ENCODE results near the gene PPP1R3D. TPM values are rescaled to one million over a fixed set of nuclear protein-coding genes. Genes with fewer than 3 reads are reported as not detected.

Gene PPP1R3D
- total RNA-seq, 1 donor from 2014 or later, result 3.2 TPM

DNA sequence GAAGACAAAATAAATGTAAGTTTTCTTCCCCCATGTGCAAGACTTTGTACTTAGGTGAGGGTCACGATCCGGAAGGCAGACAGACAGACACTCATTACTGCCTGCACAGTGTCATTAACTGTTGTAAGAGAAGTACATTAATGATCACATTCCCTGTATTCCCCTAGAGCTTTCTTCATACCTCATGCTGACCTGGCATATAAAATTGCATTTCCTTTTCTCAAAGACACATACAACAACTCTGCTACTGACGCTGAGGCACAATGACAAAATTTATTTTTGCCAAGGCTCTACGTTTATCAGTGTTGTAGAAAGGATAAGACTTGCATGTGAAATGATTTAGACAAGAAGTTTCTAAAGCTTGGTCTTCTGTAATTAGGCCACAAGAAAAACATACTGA lies 3.7 kb downstream of the PPP1R3D start:
- intact Hi-C loops (cut with DNase I), result loop anchor here (5.0 kb wide), 2 partner anchors 939 to 1044 kb away; no protein-coding TSS in a partner anchor
- no peaks in the 10 kb centered on the region for H3K27me3 ChIP-seq

DNA sequence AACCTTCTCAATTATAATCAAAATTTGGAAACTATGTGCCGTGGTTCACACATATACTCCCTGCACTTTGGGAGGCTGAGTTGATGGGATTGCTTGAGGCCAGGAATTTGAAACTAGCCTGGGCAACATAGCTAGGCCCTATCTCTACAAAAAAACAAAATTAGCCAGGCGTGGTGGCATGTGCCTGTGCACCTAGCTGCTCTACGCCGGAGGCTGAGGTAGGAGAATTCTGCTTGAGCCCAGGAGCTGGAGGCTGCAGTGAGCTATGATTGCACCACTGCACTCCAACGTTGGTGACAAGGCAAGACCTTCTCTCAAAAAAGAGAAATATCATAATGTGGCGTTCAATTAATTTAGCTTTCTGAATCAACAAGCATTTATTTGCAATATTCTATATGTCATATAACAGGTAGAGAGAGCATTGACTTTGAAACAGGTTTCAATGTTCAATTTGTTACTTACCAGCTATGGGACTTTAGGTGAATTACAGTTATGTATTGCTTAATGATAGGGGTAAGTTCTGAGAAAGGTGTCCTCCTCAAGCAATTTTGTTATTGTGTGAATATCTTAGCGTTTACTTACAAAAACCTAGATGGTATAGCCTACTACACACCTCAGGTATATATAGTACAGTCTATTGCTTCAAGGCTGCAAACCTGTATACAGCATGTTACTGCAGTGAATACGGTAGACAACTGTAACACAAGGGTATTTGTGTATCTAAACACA lies 4.5 kb downstream of the PPP1R3D start:
- Histone ChIP-seq H3K4me3 (no peak overlapping the region), H3K27ac (no peak overlapping the region), H3K27me3 (no peaks in the 10 kb centered on the region), H3K4me1 (peaks cover 17 to 18% of the 10 kb centered on the region in 2 donors), H3K9me3 (no peaks in the 10 kb centered on the region), H3K36me3 (peaks cover 0 to 3% of the 10 kb centered on the region in 2 donors)
- intact Hi-C loops (cut with DNase I), result loop anchor here (5.0 kb wide), 2 partner anchors 938 to 1043 kb away; no protein-coding TSS in a partner anchor
- TF ChIP-seq, protein P1, sequence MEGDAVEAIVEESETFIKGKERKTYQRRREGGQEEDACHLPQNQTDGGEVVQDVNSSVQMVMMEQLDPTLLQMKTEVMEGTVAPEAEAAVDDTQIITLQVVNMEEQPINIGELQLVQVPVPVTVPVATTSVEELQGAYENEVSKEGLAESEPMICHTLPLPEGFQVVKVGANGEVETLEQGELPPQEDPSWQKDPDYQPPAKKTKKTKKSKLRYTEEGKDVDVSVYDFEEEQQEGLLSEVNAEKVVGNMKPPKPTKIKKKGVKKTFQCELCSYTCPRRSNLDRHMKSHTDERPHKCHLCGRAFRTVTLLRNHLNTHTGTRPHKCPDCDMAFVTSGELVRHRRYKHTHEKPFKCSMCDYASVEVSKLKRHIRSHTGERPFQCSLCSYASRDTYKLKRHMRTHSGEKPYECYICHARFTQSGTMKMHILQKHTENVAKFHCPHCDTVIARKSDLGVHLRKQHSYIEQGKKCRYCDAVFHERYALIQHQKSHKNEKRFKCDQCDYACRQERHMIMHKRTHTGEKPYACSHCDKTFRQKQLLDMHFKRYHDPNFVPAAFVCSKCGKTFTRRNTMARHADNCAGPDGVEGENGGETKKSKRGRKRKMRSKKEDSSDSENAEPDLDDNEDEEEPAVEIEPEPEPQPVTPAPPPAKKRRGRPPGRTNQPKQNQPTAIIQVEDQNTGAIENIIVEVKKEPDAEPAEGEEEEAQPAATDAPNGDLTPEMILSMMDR (IDR thresholded peaks at IDR 0.05), result no peak
- no peak for DNase-seq (ENCODE audit: low spot score in 2 of 2)

More for the DNA sequence above, 3.7 kb downstream of the PPP1R3D start:
- Histone ChIP-seq H3K4me3 (no peak overlapping the region), H3K9me3 (no peaks in the 10 kb centered on the region), H3K4me1 (peaks cover 18 to 22% of the 10 kb centered on the region in 2 donors), H3K36me3 (peaks cover 0 to 3% of the 10 kb centered on the region in 2 donors), H3K27ac (no peak overlapping the region)
- TF ChIP-seq, protein P1 (IDR thresholded peaks at IDR 0.05), result no peak
- DNase-seq (ENCODE audit: low spot score in 2 of 2), result no peak

DNA sequence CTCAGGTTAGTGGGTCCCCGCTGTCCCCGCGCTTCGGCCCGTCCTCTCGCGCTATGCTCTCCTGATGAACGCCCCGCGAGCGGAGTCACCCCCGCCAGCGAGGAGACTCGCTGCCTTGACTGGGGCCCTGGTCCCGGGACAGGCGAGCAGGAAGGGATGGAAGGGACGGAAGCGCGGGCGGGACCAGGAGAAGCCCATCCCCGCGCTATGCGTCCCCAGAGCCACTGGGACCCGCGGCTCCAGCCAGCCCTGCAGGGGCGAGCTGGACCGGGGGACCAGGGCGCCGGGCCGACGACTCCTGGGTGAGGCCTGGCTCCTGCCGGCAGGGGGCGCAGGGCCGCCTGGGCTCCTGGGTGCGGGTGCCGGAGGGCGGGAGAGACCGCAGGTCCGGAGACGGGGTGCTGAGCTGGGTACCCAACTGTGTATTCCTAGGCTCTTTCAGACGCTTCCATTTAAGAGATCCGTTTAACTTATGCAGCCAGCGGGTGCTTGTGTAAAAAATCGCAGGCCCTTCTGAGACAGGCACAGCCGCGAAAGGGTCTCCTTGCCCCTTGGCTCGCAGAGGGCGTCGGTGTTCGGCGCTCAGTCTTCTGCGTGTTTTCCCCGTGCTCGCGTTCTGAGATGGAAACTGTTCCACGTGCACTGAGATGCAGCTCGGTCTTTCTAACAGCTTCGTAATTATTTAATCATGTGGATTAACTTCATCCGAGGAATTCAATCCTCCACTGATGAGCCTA lies 6.1 kb downstream of the PPP1R3D start:
- Histone ChIP-seq H3K4me1 (peaks cover 15% of the 10 kb centered on the region in 2 donors), H3K9me3 (no peaks in the 10 kb centered on the region), H3K27me3 (no peaks in the 10 kb centered on the region), H3K27ac (peak overlapping the region; percentile 64 to 85), H3K36me3 (peaks cover 0 to 3% of the 10 kb centered on the region in 2 donors), H3K4me3 (peak overlapping the region; percentile 63 to 94)
- intact Hi-C loops (cut with DNase I), result no loop called here
- TF ChIP-seq, protein P1 (IDR thresholded peaks at IDR 0.05), result peak; percentile 88 to 98 (median 97)
- peak in 1 of 2 donors; percentile 90 for DNase-seq (ENCODE audit: low spot score in 2 of 2)

DNA sequence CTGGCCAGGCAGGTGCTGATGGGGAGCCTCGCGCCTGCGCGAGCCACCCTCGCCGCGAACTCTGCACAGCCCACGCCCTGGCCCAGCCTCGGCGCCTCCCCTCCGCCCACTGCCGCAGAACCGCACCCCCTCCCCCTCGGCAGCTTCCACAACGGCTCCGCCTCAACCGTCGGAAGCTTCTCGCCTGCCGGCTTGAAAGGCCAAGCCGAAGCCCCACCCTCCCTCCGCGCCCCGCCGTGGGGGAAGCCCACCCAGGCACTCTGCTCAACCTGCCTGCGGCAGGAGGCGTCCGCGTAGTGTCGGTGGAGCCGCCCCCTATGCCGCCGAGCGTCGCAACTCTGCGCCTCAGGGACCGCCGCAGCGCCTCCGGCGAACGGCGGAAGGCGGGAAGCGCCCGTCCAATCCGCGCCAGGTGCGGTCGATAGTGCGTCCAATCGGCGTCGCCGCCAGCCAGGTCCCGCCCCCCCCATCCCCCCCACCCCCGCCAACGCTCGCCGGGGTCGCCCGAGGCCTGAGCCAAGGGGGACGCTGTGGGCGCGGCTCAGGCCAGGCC lies 6.7 kb downstream of the PPP1R3D start, which contains the start of gene SYCP2:
SYCP2 (minus strand) TSS at position 342 of the 553 bp plus-strand sequence. CDS start 11,224 bp downstream, outside the sequence.
- H3K27me3 ChIP-seq, result no peaks in the 10 kb centered on the region
- peaks cover 8 to 9% of the 10 kb centered on the region in 2 donors for H3K4me1 ChIP-seq
- H3K36me3 ChIP-seq, result peaks cover 0 to 3% of the 10 kb centered on the region in 2 donors
- TF ChIP-seq, protein P1 (IDR thresholded peaks at IDR 0.05), result no peak
- peak in 1 of 2 donors; percentile 66 for DNase-seq (ENCODE audit: low spot score in 2 of 2)
- H3K9me3 ChIP-seq, result no peaks in the 10 kb centered on the region
- intact Hi-C loops (cut with DNase I), result no loop called here
- H3K4me3 ChIP-seq, result peak within 1 kb of the TSS; percentile 63 to 94
- peak within 1 kb of the TSS; percentile 64 to 85 for H3K27ac ChIP-seq

DNA sequence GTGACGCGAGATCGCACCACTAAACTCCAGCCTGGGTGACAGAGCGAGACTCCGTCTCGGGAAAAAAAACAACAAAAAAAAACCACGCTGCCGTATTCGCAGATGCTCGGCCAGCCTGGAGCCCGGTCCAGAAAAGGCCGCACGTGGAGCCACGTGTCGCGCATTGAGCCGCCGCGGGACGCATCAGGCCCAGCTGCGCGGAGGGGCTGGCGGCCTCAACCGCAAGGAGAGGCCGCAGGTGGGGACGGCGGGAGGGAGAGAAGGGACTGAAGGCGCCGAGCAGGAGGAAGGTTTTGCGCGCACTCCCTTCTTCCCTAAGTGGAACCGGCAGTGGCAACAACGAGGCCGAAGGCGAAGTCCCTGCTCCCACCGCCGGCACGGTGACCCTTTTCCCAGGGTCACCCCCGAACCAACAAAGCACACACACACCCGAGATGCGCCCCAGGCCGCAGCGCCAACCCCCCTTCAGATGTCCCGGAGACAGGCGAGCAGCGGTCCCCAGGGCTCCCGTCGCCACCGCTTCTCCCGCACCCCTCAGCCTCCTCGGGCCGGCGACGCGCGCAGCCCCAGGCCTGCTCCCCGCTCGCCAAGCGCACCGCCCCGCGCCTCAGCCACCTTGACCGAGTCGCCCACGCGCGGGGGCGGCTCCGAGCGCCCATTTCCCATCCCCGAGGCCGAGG lies 7.3 kb downstream of the PPP1R3D start:
- peaks cover 0 to 3% of the 10 kb centered on the region in 2 donors for H3K36me3 ChIP-seq
- no peaks in the 10 kb centered on the region for H3K27me3 ChIP-seq
- H3K4me3 ChIP-seq, result peak overlapping the region; percentile 63 to 94
- H3K9me3 ChIP-seq, result no peaks in the 10 kb centered on the region
- H3K27ac ChIP-seq, result no peak overlapping the region
- DNase-seq (ENCODE audit: low spot score in 2 of 2), result no peak
- TF ChIP-seq, protein P1 (IDR thresholded peaks at IDR 0.05), result no peak
- peaks cover 3 to 4% of the 10 kb centered on the region in 2 donors for H3K4me1 ChIP-seq
- intact Hi-C loops (cut with DNase I), result no loop called here
